SW480 (cell line): ENCODE measurements around the gene NME7.
"Not testable (repeated sequence)": the region's sequence is repeated elsewhere in the genome, so short reads cannot be mapped to it uniquely, and the experiment has no call there.

Experiments used
- DNase-seq: peaks from one replicate; pipeline ENCODE4 v3.0.0-alpha.2; 2016; ENCODE audit warnings: low spot score

The NME7 gene

DNA sequence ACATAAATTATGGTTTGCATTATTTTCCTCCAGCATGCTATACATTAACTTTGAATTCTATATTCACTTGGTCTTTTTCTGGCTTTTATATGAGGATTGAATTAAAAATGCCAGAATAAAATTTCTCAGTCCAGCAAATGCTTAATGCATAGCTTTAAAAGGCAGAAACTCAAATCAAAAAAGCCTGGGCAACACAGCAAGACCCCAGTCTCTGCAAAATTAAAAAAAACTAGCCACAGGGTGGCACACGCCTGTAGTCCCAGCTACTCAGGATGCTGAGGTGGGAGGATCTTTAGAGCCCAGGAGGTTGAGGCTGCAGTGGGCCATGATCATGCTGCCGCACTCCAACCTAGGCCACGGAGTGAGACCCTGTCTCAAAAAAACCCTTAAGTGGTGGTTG lies 241.3 kb downstream of the NME7 start:
- DNase-seq: no peak

- not testable (repeated sequence) for DNase-seq
Measured at GRCh38 chr1:169125597-169125996, 242.0 kb downstream of the NME7 start.

GRCh38 chr1:169124459-169124858 lies 243.1 kb downstream of the NME7 start:
- DNase-seq: no peak

DNA sequence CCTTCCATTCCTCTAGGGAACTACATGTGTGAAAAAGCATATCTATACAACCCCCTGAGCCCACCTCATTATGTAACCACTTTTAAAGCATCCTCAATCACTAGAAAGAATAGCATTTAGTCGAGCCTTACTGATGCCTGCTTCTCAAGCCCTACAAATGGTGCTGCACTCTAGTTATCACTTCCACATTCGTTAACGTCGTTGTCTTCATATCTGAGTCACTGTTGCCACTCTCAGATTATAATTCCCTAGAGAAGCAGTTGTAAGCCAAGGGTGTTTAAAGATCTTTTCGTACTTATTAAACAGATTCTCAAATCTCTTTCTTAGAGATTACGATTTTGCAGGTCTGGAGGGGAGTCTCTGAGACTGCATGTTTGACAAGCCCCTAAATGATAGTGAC lies 244.6 kb downstream of the NME7 start:
- no peak for DNase-seq

GRCh38 chr1:169121146-169121923 lies 246.3 kb downstream of the NME7 start:
- DNase-seq: no peak

DNA sequence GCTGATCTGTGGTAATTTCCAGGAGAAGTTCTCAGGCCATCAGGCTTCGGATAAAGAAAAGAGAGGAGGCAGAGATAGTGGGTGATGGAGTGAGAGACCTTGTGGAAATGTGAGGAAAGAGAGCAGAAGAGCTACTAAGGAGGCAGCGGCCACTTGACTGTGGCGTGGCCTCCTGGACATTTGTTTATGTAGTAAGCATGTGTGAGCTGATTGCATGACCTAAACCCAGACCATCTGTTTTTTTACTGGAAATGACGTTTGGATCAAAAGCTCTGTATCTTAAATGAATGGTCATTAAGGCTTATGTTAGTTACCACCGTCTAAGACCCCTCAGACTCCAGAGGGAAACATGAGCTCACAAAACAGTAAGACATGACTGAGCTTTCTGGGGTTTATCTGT lies 247.5 kb downstream of the NME7 start:
- no peak for DNase-seq

- peak; percentile 33 for DNase-seq
Measured at GRCh38 chr1:169119405-169119804, 248.2 kb downstream of the NME7 start.

DNA sequence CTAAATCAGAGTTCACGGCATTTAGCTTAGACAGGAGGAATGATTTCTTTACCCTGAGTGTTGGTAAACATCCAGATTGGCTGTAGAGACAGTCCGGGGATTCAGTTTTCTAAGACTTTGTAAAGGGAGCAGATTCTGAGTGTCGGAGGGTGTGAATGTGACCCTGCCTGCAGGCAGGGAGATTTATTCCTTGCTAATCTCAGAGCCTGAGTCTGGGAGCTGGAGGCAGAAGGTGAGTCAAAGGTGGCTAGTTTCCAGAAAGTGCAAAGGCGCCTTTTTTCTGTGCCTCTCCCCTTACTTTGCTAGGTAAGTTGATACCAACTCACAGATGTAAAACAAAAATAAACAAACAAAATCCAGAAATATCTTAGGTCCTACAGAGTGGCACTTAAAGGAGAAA lies 249.4 kb downstream of the NME7 start:
- DNase-seq: no peak

DNA sequence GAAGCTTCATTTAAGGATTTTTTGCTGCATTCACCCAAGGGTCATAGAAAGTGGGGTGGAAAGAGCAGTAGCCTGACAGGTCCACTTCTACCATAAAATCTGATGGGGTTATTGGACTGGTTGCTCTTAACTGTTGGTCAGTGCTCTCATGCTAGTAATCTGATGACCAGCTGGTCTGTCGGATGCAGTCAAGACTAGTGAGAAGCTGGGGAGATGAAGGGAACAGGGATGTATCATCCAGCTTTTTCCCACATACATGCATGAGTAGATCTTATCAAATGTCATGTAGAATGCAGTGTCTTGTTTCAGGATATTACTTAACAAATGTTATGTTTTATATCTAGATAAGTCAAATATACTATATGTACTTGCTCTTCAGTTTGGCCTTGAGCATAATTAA lies 250.0 kb downstream of the NME7 start:
- DNase-seq: no peak

GRCh38 chr1:169117014-169117413 lies 250.6 kb downstream of the NME7 start:
- DNase-seq: no peak

DNA sequence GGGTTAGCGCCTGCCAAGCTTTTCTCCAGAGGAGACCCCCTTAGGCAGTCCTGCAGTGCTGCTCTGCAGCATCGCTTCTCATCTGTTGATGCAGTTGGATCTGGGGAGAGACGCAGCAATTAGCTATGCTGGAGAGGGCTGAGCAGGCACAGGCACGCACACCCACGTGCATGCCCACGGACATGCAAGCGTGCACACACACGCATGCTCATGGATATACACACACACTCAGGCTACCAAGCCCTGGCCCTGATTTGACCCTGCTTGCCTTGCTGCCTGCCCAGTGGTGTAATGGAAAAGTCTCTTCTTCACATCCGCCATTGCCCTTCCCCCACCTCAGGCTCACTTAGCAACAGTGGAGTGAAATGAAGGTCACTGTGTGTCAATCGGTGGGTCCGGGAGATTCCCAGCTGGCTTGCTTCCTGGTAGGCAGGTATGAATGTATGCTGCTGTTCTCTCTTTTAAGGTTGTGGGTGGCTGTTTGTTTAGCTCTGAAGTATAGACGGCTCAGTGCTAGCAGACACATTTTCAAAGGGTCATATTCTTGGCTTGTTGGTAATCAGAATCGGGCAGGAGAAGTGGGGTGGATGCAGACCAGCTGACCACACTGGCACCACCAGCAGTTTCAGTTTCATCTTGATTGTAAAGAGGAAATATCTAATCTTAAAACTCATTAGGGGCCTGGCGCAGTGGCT lies 251.6 kb downstream of the NME7 start:
- DNase-seq: no peak

DNA sequence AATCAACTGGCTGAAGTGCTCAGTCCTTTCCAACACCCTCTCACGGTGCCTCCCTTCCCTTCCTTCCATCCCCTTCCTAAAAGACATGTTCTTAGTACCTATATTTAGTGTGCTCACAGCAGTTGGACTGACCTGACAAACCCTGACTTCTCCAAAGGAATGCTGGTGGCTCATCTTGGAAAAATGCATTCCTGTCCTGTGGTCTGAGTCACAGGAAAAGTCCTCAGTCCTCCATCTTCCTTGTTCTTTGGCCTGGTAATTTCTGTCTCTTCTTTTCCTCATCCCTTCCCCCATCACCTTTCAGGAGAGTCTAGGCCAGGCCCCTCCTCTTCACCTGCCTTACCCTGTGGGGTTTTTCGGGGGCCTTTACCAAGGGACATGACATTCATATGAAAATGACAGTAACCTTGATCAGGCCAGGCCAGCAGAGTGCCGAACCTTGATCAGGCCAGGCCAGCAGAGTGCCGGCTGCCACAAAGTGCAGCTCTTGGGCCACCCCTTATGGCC lies 253.9 kb downstream of the NME7 start:
- DNase-seq: peak; percentile 65

DNA sequence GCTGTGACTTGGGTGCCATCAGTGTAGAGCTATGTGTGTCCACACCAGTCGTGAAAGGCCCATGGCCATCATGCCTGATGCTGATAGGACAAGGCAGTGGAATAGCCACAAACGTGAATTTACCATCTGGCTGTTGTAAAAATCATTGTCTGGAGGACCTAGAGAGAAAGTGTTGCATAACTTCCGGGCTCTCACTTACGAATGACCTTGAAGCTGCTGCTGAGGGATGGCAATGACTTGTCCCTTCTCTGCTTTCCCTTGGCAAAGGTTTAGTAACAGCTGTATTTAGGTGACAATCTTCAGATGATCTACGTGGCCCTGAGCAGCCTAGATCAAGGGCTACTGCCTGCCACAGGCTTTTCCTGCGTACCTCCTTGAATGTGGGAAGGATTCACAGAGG lies 255.4 kb downstream of the NME7 start:
- no peak for DNase-seq

DNA sequence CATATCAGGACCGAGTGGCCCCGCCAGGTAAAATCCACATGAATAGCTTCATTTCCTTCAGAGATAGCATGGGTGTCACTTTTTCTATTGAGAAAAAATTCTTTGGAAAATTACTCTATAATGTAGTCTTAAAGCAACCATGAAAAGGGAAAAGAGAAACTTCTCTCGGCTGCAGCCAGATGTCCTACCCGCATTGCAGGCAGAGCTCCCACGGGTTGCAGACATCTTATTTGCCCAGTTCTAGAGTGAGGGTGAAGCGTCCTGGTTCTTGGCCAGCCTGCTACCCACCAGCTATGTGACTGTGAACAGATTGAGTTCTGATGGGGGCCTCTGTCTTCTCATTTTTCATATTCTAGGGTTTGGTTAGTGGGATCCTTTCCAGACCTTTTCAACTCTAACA lies 256.1 kb downstream of the NME7 start:
- no peak for DNase-seq

DNA sequence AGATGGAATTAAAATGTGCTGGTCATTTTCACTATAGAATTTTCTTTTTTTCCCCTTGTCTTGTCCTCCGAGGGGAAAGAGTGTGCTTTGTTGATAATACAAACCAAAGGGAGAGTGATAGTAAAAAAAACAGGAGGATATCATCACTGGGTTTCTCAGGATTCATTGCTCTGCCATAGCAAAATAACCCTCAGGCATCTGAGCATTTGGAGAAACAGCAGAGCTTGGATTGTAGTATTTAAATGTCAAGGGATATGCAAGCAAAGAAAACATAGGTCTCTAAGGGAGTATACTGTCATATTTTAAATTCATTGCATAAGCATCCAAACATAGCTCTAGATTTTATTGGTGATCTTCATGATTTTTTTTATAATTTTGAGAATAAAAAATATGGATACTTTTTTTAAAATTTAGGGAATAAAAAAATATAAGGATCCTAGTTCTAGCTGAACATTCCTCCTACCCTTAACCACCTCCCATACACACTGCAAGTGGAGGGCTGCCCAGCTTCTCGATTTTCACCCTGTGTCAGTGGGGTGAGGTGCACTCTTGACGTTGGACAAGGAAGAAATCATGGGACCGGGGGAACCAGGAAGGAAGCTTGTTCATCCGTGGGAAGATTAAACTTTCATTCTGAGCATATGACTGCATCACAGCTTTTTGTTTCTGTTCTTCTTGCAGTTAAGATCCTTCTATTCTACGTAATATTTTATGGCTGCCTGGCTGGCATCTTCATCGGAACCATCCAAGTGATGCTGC lies 256.7 kb downstream of the NME7 start:
- no peak for DNase-seq

GRCh38 chr1:169110236-169110635 lies 257.4 kb downstream of the NME7 start:
- DNase-seq: no peak

DNA sequence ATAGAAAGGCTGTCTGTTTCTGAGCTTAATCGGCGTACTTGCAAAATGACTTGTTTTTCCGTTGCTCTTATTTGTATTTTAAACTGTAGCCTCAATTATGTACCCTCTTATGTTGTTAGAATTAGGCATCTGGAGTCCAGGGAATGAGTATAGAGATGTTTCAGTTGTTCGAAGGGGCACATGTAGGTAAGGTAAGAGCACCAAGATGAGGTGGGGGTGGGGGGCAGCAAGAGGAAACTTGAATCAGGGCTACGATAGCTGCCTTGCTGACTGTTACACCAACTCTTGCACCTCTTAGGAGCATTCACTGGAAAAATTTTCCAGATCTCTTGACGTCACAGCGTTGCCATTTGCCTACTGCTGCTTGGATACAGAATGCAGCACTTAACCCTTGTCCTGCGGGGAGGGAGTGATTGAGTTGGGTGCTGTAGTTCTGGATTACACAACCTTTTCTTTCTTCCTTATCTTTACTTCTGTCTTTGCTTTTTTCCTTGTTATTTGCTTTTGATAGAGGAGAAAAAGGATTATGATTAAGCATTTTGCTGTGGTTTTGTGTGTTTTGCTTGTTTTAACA lies 257.9 kb downstream of the NME7 start:
- no peak for DNase-seq

DNA sequence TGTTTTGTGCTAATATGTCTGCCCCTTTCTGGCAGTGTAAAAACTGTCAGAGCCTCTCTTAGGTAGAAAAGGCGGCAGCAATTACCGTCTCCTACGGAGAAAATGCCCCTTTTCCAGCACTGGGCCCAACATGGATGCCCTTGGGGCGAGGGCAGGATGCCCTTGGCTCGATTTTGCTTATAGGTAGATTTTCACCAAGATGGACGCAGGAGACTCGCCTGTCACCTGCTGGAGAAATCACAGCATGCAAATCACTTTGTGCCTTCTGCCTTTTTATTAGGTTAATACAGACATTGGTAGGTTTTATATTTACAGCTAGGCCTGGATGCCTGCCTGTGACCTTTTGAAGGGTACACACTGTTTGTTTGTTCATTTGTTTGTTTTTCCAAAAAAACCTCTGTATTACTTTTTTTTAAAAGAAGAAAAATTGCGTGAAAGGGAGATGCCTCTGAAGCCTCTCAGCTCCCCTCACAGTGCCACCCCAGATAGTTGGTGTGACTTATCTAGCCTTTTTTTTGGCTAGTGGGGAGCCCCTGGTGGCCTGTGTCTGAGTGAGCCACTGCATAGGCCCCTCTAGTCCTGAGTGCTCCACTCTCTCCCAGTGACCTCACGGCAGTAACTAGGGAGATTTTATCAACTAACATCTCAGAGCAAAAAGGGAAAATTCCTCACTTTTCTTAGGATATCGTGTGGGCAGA lies 258.6 kb downstream of the NME7 start:
- no peak for DNase-seq

DNA sequence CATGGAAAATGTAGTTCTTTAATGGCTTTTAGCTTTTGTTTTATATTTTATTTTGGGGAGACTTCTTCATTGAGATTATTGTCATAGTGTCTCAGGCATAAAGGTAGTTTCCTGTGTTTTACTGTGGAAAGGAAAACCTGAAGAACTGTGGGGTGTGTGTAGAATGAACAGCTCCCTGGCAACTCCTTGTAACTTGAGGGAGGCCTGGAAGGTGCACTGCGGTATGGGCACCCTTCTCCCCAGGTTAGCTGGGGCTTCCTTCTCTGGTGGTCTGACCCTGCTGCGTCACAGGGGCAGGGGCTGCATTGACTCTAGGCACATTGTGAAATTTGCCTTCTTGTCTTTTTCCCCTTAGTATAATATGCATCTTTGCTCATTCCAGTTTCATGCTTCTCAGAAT lies 259.4 kb downstream of the NME7 start:
- DNase-seq: no peak

GRCh38 chr1:169107603-169108208 lies 259.9 kb downstream of the NME7 start:
- DNase-seq: no peak

GRCh38 chr1:169106921-169107602 lies 260.5 kb downstream of the NME7 start:
- DNase-seq: peak; percentile 25
